EL (cell line): ENCODE measurements around the gene SLC12A1.
"Not testable (repeated sequence)": the region's sequence is repeated elsewhere in the genome, so short reads cannot be mapped to it uniquely, and the experiment has no call there.

ENCODE experiments used
- DNase-seq: peaks from one replicate; pipeline ENCODE4 v3.0.0-alpha.2; 2016

SLC12A1 gene

GRCh38 chr15:48315041-48315440 lies 108.9 kb downstream of the SLC12A1 start:
- DNase-seq: no peak

- DNase-seq: no peak
Measured at GRCh38 chr15:48317221-48317620, 111.1 kb downstream of the SLC12A1 start.

- DNase-seq: no peak
Measured at GRCh38 chr15:48318131-48318530, 112.0 kb downstream of the SLC12A1 start.

- DNase-seq: no peak
Measured at GRCh38 chr15:48323294-48323693, 117.2 kb downstream of the SLC12A1 start.

GRCh38 chr15:48324949-48325348 lies 118.8 kb downstream of the SLC12A1 start:
- no peak for DNase-seq

- DNase-seq: no peak
Measured at GRCh38 chr15:48325400-48325799, 119.3 kb downstream of the SLC12A1 start.

- DNase-seq: not testable (repeated sequence)
Measured at GRCh38 chr15:48326180-48326579, 120.1 kb downstream of the SLC12A1 start.

- DNase-seq: peak; percentile 26
Measured at GRCh38 chr15:48330105-48330785, 124.1 kb downstream of the SLC12A1 start.

- DNase-seq: peak; percentile 83
Measured at GRCh38 chr15:48330855-48331795, 125.0 kb downstream of the SLC12A1 start, which contains the start of gene DUT. DUT (plus strand) TSS chr15:48331429; CDS start chr15:48331516, 87 bp downstream.

GRCh38 chr15:48331796-48332641 lies 125.9 kb downstream of the SLC12A1 start:
- peak; percentile 70 for DNase-seq

- no peak for DNase-seq
Measured at GRCh38 chr15:48332642-48333034, 126.5 kb downstream of the SLC12A1 start.

GRCh38 chr15:48333540-48333939 lies 127.4 kb downstream of the SLC12A1 start:
- DNase-seq: peak; percentile 10

- DNase-seq: no peak
Measured at GRCh38 chr15:48334260-48334659, 128.2 kb downstream of the SLC12A1 start.

GRCh38 chr15:48336940-48337339 lies 130.8 kb downstream of the SLC12A1 start:
- peak; percentile 23 for DNase-seq

GRCh38 chr15:48337607-48338006 lies 131.5 kb downstream of the SLC12A1 start:
- DNase-seq: peak; percentile 17

- no peak for DNase-seq
Measured at GRCh38 chr15:48340111-48340510, 134.0 kb downstream of the SLC12A1 start.

GRCh38 chr15:48343865-48344264 lies 137.8 kb downstream of the SLC12A1 start:
- no peak for DNase-seq

GRCh38 chr15:48345516-48345915 lies 139.4 kb downstream of the SLC12A1 start:
- DNase-seq: no peak

GRCh38 chr15:48352474-48353072 lies 146.5 kb downstream of the SLC12A1 start:
- DNase-seq: peak; percentile 72
